ENCODE results near the gene HRG. TPM values are rescaled to one million over a fixed set of nuclear protein-coding genes. Genes with fewer than 3 reads are reported as not detected.
"Not testable (repeated sequence)": the region's sequence is repeated elsewhere in the genome, so short reads cannot be mapped to it uniquely, and the experiment has no call there.

Gene HRG
- not detected for total RNA-seq
- long read RNA-seq: 0 reads

GRCh38 chr3:186665625-186666188, at the start of gene HRG:
HRG (plus strand) TSS chr3:186666014; CDS start chr3:186666032, 18 bp downstream.
- ATAC-seq (no peak), DNase-seq (ENCODE audit: missing footprints) (no peak)
- intact Hi-C loops (cut with DNase I): no loop called here

- DNase-seq (ENCODE audit: missing footprints) (no peak), ATAC-seq (no peak)
- intact Hi-C loops (cut with DNase I): loop anchor here (5.0 kb wide), 2 partner anchors 206 to 634 kb away; no protein-coding TSS in a partner anchor
Observed at GRCh38 chr3:186616299-186616617, 49.6 kb upstream of the HRG start.

GRCh38 chr3:186617036-186617946, 48.5 kb upstream of the HRG start:
- ATAC-seq (peak; percentile 95), DNase-seq (ENCODE audit: missing footprints) (peak; percentile 91)
- intact Hi-C loops (cut with DNase I): loop anchor here (5.0 kb wide), 2 partner anchors 205 to 635 kb away; no protein-coding TSS in a partner anchor

GRCh38 chr3:186618318-186618938, 47.4 kb upstream of the HRG start:
- DNase-seq (ENCODE audit: missing footprints): no peak
- no peak for ATAC-seq
- intact Hi-C loops (cut with DNase I): loop anchor here (5.0 kb wide), 2 partner anchors 204 to 636 kb away; no protein-coding TSS in a partner anchor

- no peak for DNase-seq (ENCODE audit: missing footprints)
- no peak for ATAC-seq
- intact Hi-C loops (cut with DNase I): loop anchor here (5.0 kb wide), 2 partner anchors 203 to 637 kb away; no protein-coding TSS in a partner anchor
Observed at GRCh38 chr3:186619787-186620212, 46.0 kb upstream of the HRG start.

- ATAC-seq: no peak
- DNase-seq (ENCODE audit: missing footprints): no peak
- intact Hi-C loops (cut with DNase I): no loop called here
Observed at GRCh38 chr3:186620213-186621092, 45.4 kb upstream of the HRG start.

GRCh38 chr3:186621894-186622650, 43.7 kb upstream of the HRG start:
- DNase-seq (ENCODE audit: missing footprints) (no peak), ATAC-seq (no peak)
- intact Hi-C loops (cut with DNase I): no loop called here

- ATAC-seq (no peak), DNase-seq (ENCODE audit: missing footprints) (no peak)
- intact Hi-C loops (cut with DNase I): no loop called here
Observed at GRCh38 chr3:186622651-186623310, 43.0 kb upstream of the HRG start.

- intact Hi-C loops (cut with DNase I): no loop called here
- DNase-seq (ENCODE audit: missing footprints): no peak
Observed at GRCh38 chr3:186624598-186624997, 41.2 kb upstream of the HRG start.

GRCh38 chr3:186625600-186626042, 40.2 kb upstream of the HRG start:
- ATAC-seq (no peak), DNase-seq (ENCODE audit: missing footprints) (no peak)
- intact Hi-C loops (cut with DNase I): no loop called here

More at GRCh38 chr3:186624598-186624997, 41.2 kb upstream of the HRG start:
- ATAC-seq: no peak

- ATAC-seq (no peak), DNase-seq (ENCODE audit: missing footprints) (no peak)
- intact Hi-C loops (cut with DNase I): no loop called here
Observed at GRCh38 chr3:186626254-186626847, 39.5 kb upstream of the HRG start.

GRCh38 chr3:186627852-186628414, 37.9 kb upstream of the HRG start:
- DNase-seq (ENCODE audit: missing footprints) (no peak), ATAC-seq (no peak)
- intact Hi-C loops (cut with DNase I): no loop called here

GRCh38 chr3:186628756-186629155, 37.1 kb upstream of the HRG start:
- ATAC-seq (no peak), DNase-seq (ENCODE audit: missing footprints) (no peak)
- intact Hi-C loops (cut with DNase I): no loop called here

GRCh38 chr3:186630950-186631641, 34.7 kb upstream of the HRG start:
- no peak for ATAC-seq
- intact Hi-C loops (cut with DNase I): no loop called here
- no peak for DNase-seq (ENCODE audit: missing footprints)

- intact Hi-C loops (cut with DNase I): no loop called here
- no peak for DNase-seq (ENCODE audit: missing footprints)
- ATAC-seq: no peak
Observed at GRCh38 chr3:186633481-186633880, 32.3 kb upstream of the HRG start.

- intact Hi-C loops (cut with DNase I); ATAC-seq; DNase-seq (ENCODE audit: missing footprints): not testable (repeated sequence)
Observed at GRCh38 chr3:186634207-186634606, 31.6 kb upstream of the HRG start.
